LNCAP (cell line): ENCODE results near the gene DBF4B.

Experiments used
- CTCF ChIP-seq: fragments of 450-650 bp; IDR thresholded peaks from 2 replicates; pipeline ENCODE4 v1.5.1; 2017; ENCODE audit warnings: mild to moderate bottlenecking

The DBF4B gene

GRCh38 chr17:44677136-44677535 lies 31.3 kb upstream of the DBF4B start:
- no peak for TF ChIP-seq CTCF

DNA sequence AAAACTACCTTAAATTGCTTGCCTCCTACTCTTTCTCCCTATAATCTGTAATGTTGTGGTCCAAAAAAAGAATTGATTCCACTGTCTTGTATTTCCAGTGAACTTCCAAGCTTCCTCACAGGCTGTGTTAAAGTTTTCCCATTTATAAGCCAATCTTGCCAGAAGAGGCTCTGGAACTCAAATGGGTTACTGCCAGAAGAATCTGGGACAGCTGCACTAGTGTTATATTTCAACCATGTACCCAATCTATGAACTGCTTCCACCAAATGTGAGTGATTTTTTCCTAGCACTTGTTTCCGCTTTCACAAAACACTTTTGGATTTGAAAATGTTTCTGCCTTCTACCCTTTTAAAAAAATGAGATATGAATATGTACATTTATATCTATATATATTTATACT lies 20.7 kb upstream of the DBF4B start:
- no peak for TF ChIP-seq CTCF

- TF ChIP-seq CTCF, result no peak
These were observed 20.3 kb upstream of the DBF4B start for GRCh38 chr17:44688200-44688599.

DNA sequence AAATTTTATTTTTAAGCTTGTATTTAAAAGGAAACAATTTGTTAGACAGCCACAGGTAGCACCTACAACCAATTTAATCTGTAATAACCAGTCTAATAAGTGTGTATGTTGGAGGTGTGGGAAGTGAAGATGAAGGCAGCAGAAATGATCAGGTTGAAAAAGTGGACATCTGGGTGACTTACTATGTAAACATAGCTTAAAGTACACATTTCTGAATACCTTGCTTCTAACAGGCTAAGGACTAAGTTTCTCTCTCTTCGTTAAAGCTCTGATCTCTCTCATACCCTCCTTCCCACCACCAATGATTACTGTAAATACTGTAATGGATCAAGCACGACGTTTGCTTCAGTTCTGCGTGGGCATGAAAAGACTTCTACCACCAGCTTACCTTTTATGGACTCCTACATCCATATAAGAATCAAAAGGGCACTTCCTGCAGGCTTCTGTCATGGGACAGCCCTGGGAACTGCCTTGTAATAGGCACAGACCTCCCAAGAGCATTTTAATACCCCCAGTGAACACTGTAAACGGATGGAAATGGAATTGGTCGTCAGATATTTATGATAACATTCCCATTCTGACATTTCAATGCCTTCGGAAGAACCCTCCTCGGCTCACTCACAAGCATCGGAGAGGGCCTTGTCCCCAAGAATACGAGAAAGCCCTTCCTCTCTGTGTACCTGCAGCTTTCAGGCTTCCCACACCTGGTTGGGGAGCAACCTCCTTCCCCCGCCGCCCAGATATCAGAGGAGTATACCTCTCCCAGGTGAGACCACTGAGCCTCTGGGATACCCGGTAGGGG lies 19.6 kb upstream of the DBF4B start:
- TF ChIP-seq CTCF, result no peak

DNA sequence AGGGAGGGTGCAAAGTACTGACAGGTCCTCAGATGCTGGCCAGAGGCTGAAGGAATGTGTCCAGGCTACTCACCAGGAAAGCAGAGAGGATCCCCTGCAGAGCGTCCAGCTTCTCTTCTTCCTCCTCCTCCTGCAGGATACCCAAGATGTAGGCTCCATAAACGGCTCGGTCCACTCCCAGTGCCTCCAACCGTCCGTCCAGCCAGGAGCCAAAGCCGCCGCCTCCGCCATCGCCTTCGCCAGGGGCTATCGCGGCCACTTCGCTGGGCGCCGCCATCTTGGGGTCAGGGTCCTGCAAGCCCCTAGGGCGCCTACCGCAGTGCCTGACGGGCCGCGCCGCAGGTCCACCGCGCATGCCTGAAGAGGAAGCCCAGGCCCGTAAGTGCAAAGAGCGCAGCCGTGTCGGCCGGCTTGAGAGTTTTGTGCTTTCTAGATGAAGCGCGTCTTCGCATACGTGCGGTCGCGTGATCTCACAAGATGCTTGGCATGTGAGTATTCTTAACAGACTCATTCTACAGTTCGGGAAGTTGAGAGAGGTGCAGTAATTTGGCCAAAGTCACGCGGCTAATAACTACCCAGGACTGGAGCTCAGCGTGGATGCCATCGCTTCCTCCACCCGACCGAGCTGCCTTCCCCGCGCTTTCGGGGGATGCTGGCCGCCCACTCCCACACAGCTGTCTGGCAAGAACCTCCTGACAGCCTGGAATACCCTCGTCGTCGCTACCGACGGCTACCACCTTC lies 18.8 kb upstream of the DBF4B start, which contains the start of gene CCDC43:
Gene CCDC43, minus strand, starts transcription at position 300 of the 741 bp plus-strand sequence. Its CDS starts 23 bp downstream, at position 277.
- no peak for TF ChIP-seq CTCF

GRCh38 chr17:44690746-44691306 lies 17.6 kb upstream of the DBF4B start:
- TF ChIP-seq CTCF, result peak; percentile 64; the same call in 1 of the 2 replicates

- no peak for TF ChIP-seq CTCF
These were observed 14.9 kb upstream of the DBF4B start for GRCh38 chr17:44693609-44694008.
